ENCODE data around the gene HAO1. TPM values are rescaled to one million over a fixed set of nuclear protein-coding genes. Genes with fewer than 3 reads are reported as not detected.

Gene HAO1
- total and polyA plus RNA-seq, 2 donors (not counting 3 experiments of a cell fraction or from before 2014, with no cell fraction given) = not detected

DNA sequence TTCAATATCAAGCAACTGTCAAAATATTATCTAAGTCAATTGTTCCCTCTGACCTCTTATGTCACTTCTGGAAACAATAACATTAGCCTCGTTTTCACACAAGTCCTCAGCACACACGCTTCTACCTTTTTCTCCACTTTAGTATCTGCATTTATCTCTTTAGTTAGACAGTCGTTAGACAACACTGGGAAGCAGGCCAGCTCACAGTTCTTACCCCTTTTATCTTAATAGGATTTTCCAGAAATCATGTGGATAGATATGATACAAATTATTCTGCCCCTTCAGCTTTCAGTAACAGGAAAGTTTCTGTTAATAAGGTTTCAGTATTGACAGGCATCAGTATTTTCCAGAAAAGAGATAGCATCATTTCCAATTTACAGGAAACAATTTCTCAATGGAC is 25.9 kb upstream of the HAO1 start:
- ChIA-PET POLR2A (no interaction called here), CTCF (interaction anchor here (0.6 to 3.2 kb wide), 5 partner anchors 8 to 756 kb away, joined by 3 to 15 read pairs (median 7); no protein-coding TSS in a partner anchor)
- FAIRE-seq (no peak), DNase-seq (ENCODE audit: low read depth, low spot score) (no peak)
- H3K4me2 ChIP-seq (ENCODE audit: insufficient read depth, low read length) = no peak overlapping the region
- H3K27ac ChIP-seq (ENCODE audit: insufficient read depth, low read depth, low read length) = no peak overlapping the region
- H3K9me3 ChIP-seq (replicated peaks; ENCODE audit: control insufficient read depth, insufficient read depth, low read length) = no peaks in the 10 kb centered on the region
- H3K27me3 ChIP-seq (ENCODE audit: control insufficient read depth in 2 of 2, insufficient read depth in 2 of 2, low read length in 2 of 2) = no peaks in the 10 kb centered on the region
- dilution Hi-C loops (cut with MboI; ENCODE audit: extremely low pct_ligation_motif_present, low sequenced_read_pairs) = no loop called here
- H2AFZ ChIP-seq (ENCODE audit: low read depth, low read length) = no peak overlapping the region
- H3K4me3 ChIP-seq (replicated peaks in 1 of 3; ENCODE audit: insufficient read depth in 1 of 3, low read depth in 1 of 3, low read length in 3 of 3) = no peak overlapping the region
- no peak for TF ChIP-seq JUN (IDR thresholded peaks at IDR 0.05; ENCODE audit: borderline replicate concordance, insufficient read depth, insufficient read length, low read depth)
- no peak for TF ChIP-seq FOS (IDR thresholded peaks at IDR 0.05; ENCODE audit: borderline replicate concordance, insufficient read depth, low read length)
- TF ChIP-seq GATA2 (IDR thresholded peaks at IDR 0.05; ENCODE audit: insufficient read depth, insufficient read length, low read depth, low read length) = no peak
- no peak for TF ChIP-seq POLR2A (IDR thresholded peaks at IDR 0.05; ENCODE audit: low read depth, low read length)
- no peak for TF ChIP-seq POLR2AphosphoS5 (IDR thresholded peaks at IDR 0.05; ENCODE audit: insufficient read depth, low read depth, low read length)
- TF ChIP-seq, protein P1, sequence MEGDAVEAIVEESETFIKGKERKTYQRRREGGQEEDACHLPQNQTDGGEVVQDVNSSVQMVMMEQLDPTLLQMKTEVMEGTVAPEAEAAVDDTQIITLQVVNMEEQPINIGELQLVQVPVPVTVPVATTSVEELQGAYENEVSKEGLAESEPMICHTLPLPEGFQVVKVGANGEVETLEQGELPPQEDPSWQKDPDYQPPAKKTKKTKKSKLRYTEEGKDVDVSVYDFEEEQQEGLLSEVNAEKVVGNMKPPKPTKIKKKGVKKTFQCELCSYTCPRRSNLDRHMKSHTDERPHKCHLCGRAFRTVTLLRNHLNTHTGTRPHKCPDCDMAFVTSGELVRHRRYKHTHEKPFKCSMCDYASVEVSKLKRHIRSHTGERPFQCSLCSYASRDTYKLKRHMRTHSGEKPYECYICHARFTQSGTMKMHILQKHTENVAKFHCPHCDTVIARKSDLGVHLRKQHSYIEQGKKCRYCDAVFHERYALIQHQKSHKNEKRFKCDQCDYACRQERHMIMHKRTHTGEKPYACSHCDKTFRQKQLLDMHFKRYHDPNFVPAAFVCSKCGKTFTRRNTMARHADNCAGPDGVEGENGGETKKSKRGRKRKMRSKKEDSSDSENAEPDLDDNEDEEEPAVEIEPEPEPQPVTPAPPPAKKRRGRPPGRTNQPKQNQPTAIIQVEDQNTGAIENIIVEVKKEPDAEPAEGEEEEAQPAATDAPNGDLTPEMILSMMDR (IDR thresholded peaks at IDR 0.05; ENCODE audit: extremely low read depth in 1 of 2, insufficient read depth in 1 of 2, low read depth in 1 of 2, low read length in 2 of 2) = no peak
- no TSS peak for BruUV-seq (replicated peaks)
- no peaks in the 10 kb centered on the region for H3K36me3 ChIP-seq (ENCODE audit: control insufficient read depth in 2 of 2, extremely low read depth in 1 of 2, insufficient read depth in 2 of 2, low read length in 2 of 2)
- H3K9ac ChIP-seq (replicated peaks; ENCODE audit: extremely low read depth, insufficient read depth, low read length) = no peak overlapping the region
- no peaks in the 10 kb centered on the region for H4K20me1 ChIP-seq (replicated peaks; ENCODE audit: control insufficient read depth, extremely low read depth, insufficient read depth, low read length)
- H3K79me2 ChIP-seq (ENCODE audit: control insufficient read depth, insufficient read depth, low read length) = no peaks in the 10 kb centered on the region
- no peaks in the 10 kb centered on the region for H3K9me1 ChIP-seq (replicated peaks; ENCODE audit: control insufficient read depth, extremely low read depth, insufficient read depth, low read length)
- no peaks in the 10 kb centered on the region for H3K4me1 ChIP-seq (ENCODE audit: control insufficient read depth, extremely low read depth, insufficient read depth, low read length)
- intact Hi-C loops (cut with micrococcal nuclease) = no loop called here

GRCh38 chr20:7959484-7959883 is 19.2 kb upstream of the HAO1 start:
- Histone ChIP-seq H3K4me3 (replicated peaks in 1 of 3; ENCODE audit: insufficient read depth in 1 of 3, low read depth in 1 of 3, low read length in 3 of 3) (no peak overlapping the region), H3K79me2 (ENCODE audit: control insufficient read depth, insufficient read depth, low read length) (no peaks in the 10 kb centered on the region), H3K27me3 (ENCODE audit: control insufficient read depth in 2 of 2, insufficient read depth in 2 of 2, low read length in 2 of 2) (peaks cover 3 to 8% of the 10 kb centered on the region in 2 experiments), H3K27ac (ENCODE audit: insufficient read depth, low read depth, low read length) (no peak overlapping the region), H3K4me2 (ENCODE audit: insufficient read depth, low read length) (no peak overlapping the region), H3K9me1 (replicated peaks; ENCODE audit: control insufficient read depth, extremely low read depth, insufficient read depth, low read length) (no peaks in the 10 kb centered on the region), H3K4me1 (ENCODE audit: control insufficient read depth, extremely low read depth, insufficient read depth, low read length) (no peaks in the 10 kb centered on the region), H3K9ac (replicated peaks; ENCODE audit: extremely low read depth, insufficient read depth, low read length) (no peak overlapping the region), H3K36me3 (ENCODE audit: control insufficient read depth in 2 of 2, extremely low read depth in 1 of 2, insufficient read depth in 2 of 2, low read length in 2 of 2) (no peaks in the 10 kb centered on the region), H4K20me1 (replicated peaks; ENCODE audit: control insufficient read depth, extremely low read depth, insufficient read depth, low read length) (no peaks in the 10 kb centered on the region), H2AFZ (ENCODE audit: low read depth, low read length) (no peak overlapping the region), H3K9me3 (replicated peaks; ENCODE audit: control insufficient read depth, insufficient read depth, low read length) (no peaks in the 10 kb centered on the region)
- no peak for FAIRE-seq
- ChIA-PET CTCF (interaction anchor here (1.3 kb wide), 1 partner anchor 23 kb away, joined by 3 read pairs; no protein-coding TSS in a partner anchor), POLR2A (no interaction called here)
- dilution Hi-C loops (cut with MboI; ENCODE audit: extremely low pct_ligation_motif_present, low sequenced_read_pairs) = no loop called here
- no peak for DNase-seq (ENCODE audit: low read depth, low spot score)
- intact Hi-C loops (cut with micrococcal nuclease) = no loop called here
- BruUV-seq (replicated peaks) = no TSS peak
- TF ChIP-seq MYC (IDR thresholded peaks at IDR 0.05; ENCODE audit: low read depth, low read length) (no peak), MAX (IDR thresholded peaks at IDR 0.05; ENCODE audit: insufficient read depth, insufficient read length) (no peak), EZH2 (IDR thresholded peaks at IDR 0.05; ENCODE audit: borderline replicate concordance, low read depth, low read length, severe bottlenecking) (no peak), POLR2AphosphoS5 (IDR thresholded peaks at IDR 0.05; ENCODE audit: insufficient read depth, low read depth, low read length) (no peak)
- TF ChIP-seq, protein P1 (IDR thresholded peaks at IDR 0.05; ENCODE audit: extremely low read depth in 1 of 2, insufficient read depth in 1 of 2, low read depth in 1 of 2, low read length in 2 of 2) = no peak

All from endothelial cell of umbilical vein (primary cell).